GM19463 (cell line): Measurements from ENCODE around the gene MYG1.

Experiments used
- ATAC-seq: cut with Tn5 transposase; IDR thresholded peaks from one replicate; pipeline ENCODE4 v1.9.1; 2021; ENCODE audit warnings: mild to moderate bottlenecking, moderate library complexity; ENCODE audit not compliant: unreplicated experiment

The MYG1 gene

GRCh38 chr12:53352331-53353256, 53.1 kb downstream of the MYG1 start:
- no peak for ATAC-seq

GRCh38 chr12:53353257-53353655, 53.8 kb downstream of the MYG1 start:
- no peak for ATAC-seq

GRCh38 chr12:53355121-53355520, 55.6 kb downstream of the MYG1 start:
- ATAC-seq: no peak
